ENCODE data around the gene CAMK1.

The CAMK1 gene

GRCh38 chr3:9749645-9750555 is 19.8 kb downstream of the CAMK1 start, which contains the start of gene OGG1:
OGG1 (plus strand) TSS chr3:9749952; CDS start chr3:9750287, 335 bp downstream.
- TF ChIP-seq CTCF (IDR thresholded peaks at IDR 0.05; ENCODE audit: insufficient read depth, low read depth, low read length, missing control alignments): no peak
- DNase-seq (ENCODE audit: low read depth): peak; percentile 98
- peak within 1 kb of the TSS; percentile 80 for H3K4me3 ChIP-seq (ENCODE audit: low read depth, low read length)

GRCh38 chr3:9749296-9749644 is 20.5 kb downstream of the CAMK1 start:
- no peak for DNase-seq (ENCODE audit: low read depth)

GRCh38 chr3:9748031-9748430 is 21.7 kb downstream of the CAMK1 start:
- TF ChIP-seq CTCF (IDR thresholded peaks at IDR 0.05; ENCODE audit: insufficient read depth, low read depth, low read length, missing control alignments): no peak
- no peak overlapping the region for H3K4me3 ChIP-seq (ENCODE audit: low read depth, low read length)
- DNase-seq (ENCODE audit: low read depth): no peak

More at GRCh38 chr3:9749296-9749644, 20.5 kb downstream of the CAMK1 start:
- H3K4me3 ChIP-seq (ENCODE audit: low read depth, low read length): peak overlapping the region; percentile 80
- no peak for TF ChIP-seq CTCF (IDR thresholded peaks at IDR 0.05; ENCODE audit: insufficient read depth, low read depth, low read length, missing control alignments)

GRCh38 chr3:9747267-9747666 is 22.5 kb downstream of the CAMK1 start:
- peak; percentile 41 for DNase-seq (ENCODE audit: low read depth)
- H3K4me3 ChIP-seq (ENCODE audit: low read depth, low read length): no peak overlapping the region
- no peak for TF ChIP-seq CTCF (IDR thresholded peaks at IDR 0.05; ENCODE audit: insufficient read depth, low read depth, low read length, missing control alignments)

GRCh38 chr3:9746330-9746729 is 23.4 kb downstream of the CAMK1 start:
- H3K4me3 ChIP-seq (ENCODE audit: low read depth, low read length): no peak overlapping the region
- DNase-seq (ENCODE audit: low read depth): no peak
- no peak for TF ChIP-seq CTCF (IDR thresholded peaks at IDR 0.05; ENCODE audit: insufficient read depth, low read depth, low read length, missing control alignments)

- no peak overlapping the region for H3K4me3 ChIP-seq (ENCODE audit: low read depth, low read length)
- DNase-seq (ENCODE audit: low read depth): no peak
- TF ChIP-seq CTCF (IDR thresholded peaks at IDR 0.05; ENCODE audit: insufficient read depth, low read depth, low read length, missing control alignments): no peak
Measured at GRCh38 chr3:9745521-9745920, 24.2 kb downstream of the CAMK1 start.
